CD14-positive monocyte (primary cell): ENCODE results near the gene IP6K2. TPM values are rescaled to one million over a fixed set of nuclear protein-coding genes. Genes with fewer than 3 reads are reported as not detected.

Experiments used
- DNase-seq, 3 donors: peaks; one replicate each; pipeline ENCODE4 v3.0.0-alpha.2; 2011 to 2022
- H2AFZ ChIP-seq: 2 replicates; pipeline ENCODE4 v1.6.0; 2012; ENCODE audit warnings: mild to moderate bottlenecking, low read depth, low read length, inconsistent platforms; ENCODE audit not compliant: insufficient read depth, poor library complexity, severe bottlenecking
- H3K27ac ChIP-seq, 2 donors: 1 replicate in 1 of 2; 2 replicates in 1 of 2; pipeline ENCODE4 v1.5.1; 2012 to 2013; ENCODE audit warnings: low read length in 2 of 2, control low read depth in 1 of 2, inconsistent platforms in 1 of 2, low read depth in 1 of 2, mild to moderate bottlenecking in 1 of 2
- H3K27me3 ChIP-seq, 2 donors: one replicate each; pipeline versions ENCODE4 v1.6.0 to v1.6.1; 2011 to 2013; ENCODE audit warnings: low read length in 2 of 2; ENCODE audit not compliant: control insufficient read depth in 2 of 2, insufficient read depth in 2 of 2
- H3K36me3 ChIP-seq, 2 donors: replicated peaks in 1 of 2; 1 replicate in 1 of 2; 2 replicates in 1 of 2; pipeline versions ENCODE4 v1.5.1 to v1.6.1; 2012 to 2013; ENCODE audit warnings: low read length in 2 of 2, control low read depth in 1 of 2, inconsistent platforms in 1 of 2, mild to moderate bottlenecking in 1 of 2; ENCODE audit not compliant: insufficient read depth in 2 of 2, control insufficient read depth in 1 of 2
- H3K4me1 ChIP-seq, 2 donors: 1 replicate in 1 of 2; 2 replicates in 1 of 2; pipeline versions ENCODE4 v1.5.1 to v1.6.1; 2012 to 2013; ENCODE audit warnings: low read length in 2 of 2, control low read depth in 1 of 2, inconsistent platforms in 1 of 2, mild to moderate bottlenecking in 1 of 2, moderate library complexity in 1 of 2; ENCODE audit not compliant: insufficient read depth in 2 of 2, control insufficient read depth in 1 of 2
- H3K4me2 ChIP-seq: replicated peaks from 2 replicates; pipeline ENCODE3; 2012; ENCODE audit warnings: low read length, moderate library complexity, mild to moderate bottlenecking; ENCODE audit not compliant: poor library complexity, severe bottlenecking; ENCODE audit errors: extremely low read depth
- H3K4me3 ChIP-seq, 3 experiments: fragments of 200-600 bp in 1 of 3; sonication (generic) in 1 of 3; replicated peaks in 1 of 3; 1 replicate in 2 of 3; 2 replicates in 1 of 3; pipeline ENCODE4 v1.5.1; 2011 to 2013; ENCODE audit warnings: low read length in 3 of 3, mild to moderate bottlenecking in 3 of 3, control low read depth in 2 of 3, low read depth in 2 of 3, inconsistent platforms in 1 of 3, moderate library complexity in 1 of 3
- H3K79me2 ChIP-seq: 2 replicates; pipeline ENCODE4 v1.6.0; 2012; ENCODE audit warnings: mild to moderate bottlenecking, control low read depth, inconsistent platforms, low read length, moderate library complexity; ENCODE audit not compliant: insufficient read depth
- H3K9ac ChIP-seq: 2 replicates; pipeline ENCODE4 v1.6.0; 2017; ENCODE audit warnings: low read length, mild to moderate bottlenecking; ENCODE audit not compliant: insufficient read depth, poor library complexity, severe bottlenecking
- H3K9me3 ChIP-seq, 2 donors: replicated peaks in 1 of 2; 1 replicate in 1 of 2; 2 replicates in 1 of 2; pipeline versions ENCODE4 v1.5.1 to v1.6.1; 2012 to 2013; ENCODE audit warnings: low read length in 2 of 2, control low read depth in 1 of 2; ENCODE audit not compliant: control insufficient read depth in 1 of 2, insufficient read depth in 1 of 2
- H4K20me1 ChIP-seq: 2 replicates; pipeline ENCODE4 v1.6.0; 2012; ENCODE audit warnings: mild to moderate bottlenecking, low read length, control low read depth, moderate library complexity; ENCODE audit not compliant: insufficient read depth
- H3K27ac Mint-ChIP-seq, 7 donors: one replicate each; pipeline ENCODE4 v1.8.0; 2020; ENCODE audit warnings: mild to moderate bottlenecking in 7 of 7, mixed read lengths in 7 of 7, moderate library complexity in 6 of 7, inconsistent platforms in 2 of 7
- H3K27me3 Mint-ChIP-seq, 3 donors: one replicate each; pipeline ENCODE4 v1.8.0; 2021 to 2022; ENCODE audit warnings: low read depth in 3 of 3, mild to moderate bottlenecking in 3 of 3, mixed read lengths in 3 of 3, moderate library complexity in 3 of 3, inconsistent platforms in 1 of 3
- H3K36me3 Mint-ChIP-seq, 2 donors: one replicate each; pipeline ENCODE4 v1.8.0; 2020; ENCODE audit warnings: mixed read lengths in 2 of 2, inconsistent platforms in 1 of 2, mild to moderate bottlenecking in 1 of 2
- H3K4me1 Mint-ChIP-seq: one replicate; pipeline ENCODE4 v1.8.0; 2020; ENCODE audit warnings: mild to moderate bottlenecking, mixed read lengths
- H3K4me3 Mint-ChIP-seq, 2 donors: one replicate each; pipeline ENCODE4 v1.8.0; 2020; ENCODE audit warnings: mild to moderate bottlenecking in 2 of 2, mixed read lengths in 2 of 2, moderate library complexity in 1 of 2
- H3K9me3 Mint-ChIP-seq, 7 donors: one replicate each; pipeline ENCODE4 v1.8.0; 2020 to 2022; ENCODE audit warnings: mixed read lengths in 7 of 7, mild to moderate bottlenecking in 6 of 7, moderate library complexity in 6 of 7, inconsistent platforms in 2 of 7
- CTCF ChIP-seq: fragments of 200-600 bp; IDR thresholded peaks from one replicate; pipeline ENCODE4 v1.8.0; 2022; ENCODE audit warnings: antibody characterized with exemption, mild to moderate bottlenecking
- WGBS: methylation state at CpG from one replicate; pipeline ENCODE4 v1.1.5; 2013; ENCODE audit warnings: missing lambda C conversion rate; ENCODE audit not compliant: insufficient coverage; 5-methylcytosine and 5-hydroxymethylcytosine counted together
- intact Hi-C, 2 donors: fragments of 100-400 bp; cut with micrococcal nuclease; formaldehyde crosslinking; loops; one replicate each; pipeline versions ENCODE4 v1.15.0 to v1.15.1; 2023
- polyA plus RNA-seq, 3 donors: library from polyadenylated mRNA; depleted of rRNA in 1 of 3; unstranded in 2 of 3; stranded (reverse) in 1 of 3; fragments of 300-500 nt in 2 of 3; fragments of >200 nt in 1 of 3; fragmentation: Illumina TruSeq in 2 of 3; gene quantifications; 1 replicate in 2 of 3; 2 replicates in 1 of 3; pipeline ENCODE4 v1.2.3, GENCODE V29; 2012 to 2021

Gene IP6K2
- polyA plus RNA-seq, 3 donors, result 16.5 to 53.8 (median 18.7) TPM

GRCh38 chr3:48711727-48712126, 5.3 kb downstream of the IP6K2 start:
- no peak for DNase-seq
- Histone ChIP-seq H3K9me3 (no peaks in the 10 kb centered on the region), H3K4me2 (no peak overlapping the region), H3K9ac (no peak overlapping the region), H3K27ac (peak overlapping the region in 1 of 2 donors; percentile 4), H3K4me3 (no peak overlapping the region), H3K79me2 (peaks cover 100% of the 10 kb centered on the region), H2AFZ (no peak overlapping the region), H4K20me1 (peaks cover 71% of the 10 kb centered on the region), H3K36me3 (peaks cover 40 to 70% of the 10 kb centered on the region in 2 donors), H3K27me3 (no peaks in the 10 kb centered on the region), H3K4me1 (peaks cover 7 to 23% of the 10 kb centered on the region in 2 donors)
- intact Hi-C loops, result loop anchor here in 1 of 2 donors (10.0 kb wide), 1 partner anchor 213 kb away; no protein-coding TSS in a partner anchor
- Mint-ChIP-seq H3K27me3 (peaks cover 0 to 2% (median 2%) of the 10 kb centered on the region in 3 donors), H3K9me3 (no peaks in the 10 kb centered on the region), H3K36me3 (peaks cover 36 to 70% of the 10 kb centered on the region in 2 donors), H3K4me1 (peaks cover 22% of the 10 kb centered on the region), H3K4me3 (no peak overlapping the region), H3K27ac (peak overlapping the region in 4 of 7 donors; percentile 13 to 73 (median 52))
- no peak for TF ChIP-seq CTCF
- WGBS, result 83% methylated on average over 1 of the region's 2 CpGs

DNA sequence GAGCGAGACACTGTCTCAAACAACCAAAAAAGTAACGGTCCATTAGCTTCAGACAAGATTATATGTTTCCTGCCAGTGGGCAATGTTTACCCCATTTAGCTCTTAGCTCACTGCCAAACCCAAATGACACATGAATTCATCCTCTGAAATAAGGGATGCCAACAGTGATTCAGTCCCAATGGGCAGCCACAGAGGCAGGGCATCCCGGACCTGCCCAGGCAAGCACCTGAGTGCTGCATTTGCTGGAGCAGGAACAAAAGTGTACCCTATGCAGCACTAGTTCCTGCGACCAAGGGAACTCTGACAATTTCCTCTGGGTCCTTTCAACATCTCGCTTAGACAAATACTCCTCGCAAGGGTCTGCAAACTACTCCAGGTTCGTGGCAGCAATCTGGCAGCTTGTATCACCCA, 8.0 kb downstream of the IP6K2 start:
- Histone ChIP-seq H3K4me2 (no peak overlapping the region), H3K4me3 (no peak overlapping the region), H3K79me2 (peaks cover 99% of the 10 kb centered on the region), H2AFZ (no peak overlapping the region), H3K27ac (no peak overlapping the region), H3K27me3 (no peaks in the 10 kb centered on the region), H3K36me3 (peaks cover 51 to 72% of the 10 kb centered on the region in 2 donors), H3K9me3 (no peaks in the 10 kb centered on the region), H4K20me1 (peaks cover 92% of the 10 kb centered on the region), H3K4me1 (no peaks in the 10 kb centered on the region), H3K9ac (no peak overlapping the region)
- intact Hi-C loops, result no loop called here
- Mint-ChIP-seq H3K4me1 (peaks cover 5% of the 10 kb centered on the region), H3K9me3 (no peaks in the 10 kb centered on the region), H3K27ac (peak overlapping the region in 4 of 7 donors; percentile 0 to 70 (median 45)), H3K27me3 (peaks cover 0 to 2% (median 0%) of the 10 kb centered on the region in 3 donors), H3K36me3 (peaks cover 28 to 84% of the 10 kb centered on the region in 2 donors), H3K4me3 (no peak overlapping the region)
- WGBS, result 89% methylated on average over 6 of the region's 7 CpGs
- no peak for DNase-seq
- TF ChIP-seq CTCF, result no peak
